Neural crest cell (in vitro differentiated cells): ENCODE data around the gene HOXA11. TPM values are rescaled to one million over a fixed set of nuclear protein-coding genes. Genes with fewer than 3 reads are reported as not detected.

Source experiments
- DNase-seq: peaks from one replicate; pipeline ENCODE4 v3.0.0; 2021; ENCODE audit warnings: low read depth, mixed read lengths, low spot score
- H3K27ac Mint-ChIP-seq: one replicate; pipeline ENCODE4 v1.8.0; 2021; ENCODE audit warnings: mild to moderate bottlenecking, mixed read lengths; ENCODE audit not compliant: unreplicated experiment
- H3K27me3 Mint-ChIP-seq: 2 replicates; pipeline ENCODE4 v1.8.0; 2021; ENCODE audit warnings: low read depth, mild to moderate bottlenecking, mixed read lengths
- H3K36me3 Mint-ChIP-seq: 2 replicates; pipeline ENCODE4 v1.8.0; 2021; ENCODE audit warnings: low read depth, mild to moderate bottlenecking, mixed read lengths
- H3K4me1 Mint-ChIP-seq: 2 replicates; pipeline ENCODE4 v1.8.0; 2021; ENCODE audit warnings: mixed read lengths
- H3K4me3 Mint-ChIP-seq: one replicate; pipeline ENCODE4 v1.8.0; 2021; ENCODE audit warnings: mild to moderate bottlenecking, mixed read lengths
- H3K9me3 Mint-ChIP-seq: 2 replicates; pipeline ENCODE4 v1.8.0; 2021; ENCODE audit warnings: mixed read lengths
- total RNA-seq: library from RNA; stranded (reverse); gene quantifications from 2 replicates; pipeline ENCODE4 v1.2.1, GENCODE V29; 2021
- TF ChIP-seq, protein P1 (sequence below): fragments of 200-600 bp; sonication (generic); conservative IDR thresholded peaks from 2 replicates; pipeline ENCODE4 v1.5.0; 2021; ENCODE audit warnings: antibody characterized with exemption, mild to moderate bottlenecking

HOXA11 gene
- total RNA-seq, 1 donor from 2014 or later: not detected

- peak overlapping the region; percentile 72 for H3K4me3 Mint-ChIP-seq
- DNase-seq: no peak
- peaks cover 95% of the 10 kb centered on the region for H3K27me3 Mint-ChIP-seq
- H3K9me3 Mint-ChIP-seq: no peaks in the 10 kb centered on the region
- peaks cover 2% of the 10 kb centered on the region for H3K36me3 Mint-ChIP-seq
- H3K4me1 Mint-ChIP-seq: peaks cover 7% of the 10 kb centered on the region
- TF ChIP-seq, protein P1, sequence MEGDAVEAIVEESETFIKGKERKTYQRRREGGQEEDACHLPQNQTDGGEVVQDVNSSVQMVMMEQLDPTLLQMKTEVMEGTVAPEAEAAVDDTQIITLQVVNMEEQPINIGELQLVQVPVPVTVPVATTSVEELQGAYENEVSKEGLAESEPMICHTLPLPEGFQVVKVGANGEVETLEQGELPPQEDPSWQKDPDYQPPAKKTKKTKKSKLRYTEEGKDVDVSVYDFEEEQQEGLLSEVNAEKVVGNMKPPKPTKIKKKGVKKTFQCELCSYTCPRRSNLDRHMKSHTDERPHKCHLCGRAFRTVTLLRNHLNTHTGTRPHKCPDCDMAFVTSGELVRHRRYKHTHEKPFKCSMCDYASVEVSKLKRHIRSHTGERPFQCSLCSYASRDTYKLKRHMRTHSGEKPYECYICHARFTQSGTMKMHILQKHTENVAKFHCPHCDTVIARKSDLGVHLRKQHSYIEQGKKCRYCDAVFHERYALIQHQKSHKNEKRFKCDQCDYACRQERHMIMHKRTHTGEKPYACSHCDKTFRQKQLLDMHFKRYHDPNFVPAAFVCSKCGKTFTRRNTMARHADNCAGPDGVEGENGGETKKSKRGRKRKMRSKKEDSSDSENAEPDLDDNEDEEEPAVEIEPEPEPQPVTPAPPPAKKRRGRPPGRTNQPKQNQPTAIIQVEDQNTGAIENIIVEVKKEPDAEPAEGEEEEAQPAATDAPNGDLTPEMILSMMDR: no peak
- no peak overlapping the region for H3K27ac Mint-ChIP-seq
Measured at GRCh38 chr7:27200761-27201579, 15.9 kb upstream of the HOXA11 start.

GRCh38 chr7:27199849-27200760 is 15.1 kb upstream of the HOXA11 start, which contains the start of gene HOXA13:
Gene HOXA13, minus strand, starts transcription at chr7:27200091. Its CDS starts 14 bp downstream, at chr7:27200077.
- TF ChIP-seq, protein P1: no peak
- peaks cover 7% of the 10 kb centered on the region for H3K4me1 Mint-ChIP-seq
- no peaks in the 10 kb centered on the region for H3K36me3 Mint-ChIP-seq
- H3K27ac Mint-ChIP-seq: no peak within 1 kb of the TSS
- H3K9me3 Mint-ChIP-seq: no peaks in the 10 kb centered on the region
- H3K4me3 Mint-ChIP-seq: peak within 1 kb of the TSS; percentile 76
- peaks cover 95% of the 10 kb centered on the region for H3K27me3 Mint-ChIP-seq
- DNase-seq: no peak

DNA sequence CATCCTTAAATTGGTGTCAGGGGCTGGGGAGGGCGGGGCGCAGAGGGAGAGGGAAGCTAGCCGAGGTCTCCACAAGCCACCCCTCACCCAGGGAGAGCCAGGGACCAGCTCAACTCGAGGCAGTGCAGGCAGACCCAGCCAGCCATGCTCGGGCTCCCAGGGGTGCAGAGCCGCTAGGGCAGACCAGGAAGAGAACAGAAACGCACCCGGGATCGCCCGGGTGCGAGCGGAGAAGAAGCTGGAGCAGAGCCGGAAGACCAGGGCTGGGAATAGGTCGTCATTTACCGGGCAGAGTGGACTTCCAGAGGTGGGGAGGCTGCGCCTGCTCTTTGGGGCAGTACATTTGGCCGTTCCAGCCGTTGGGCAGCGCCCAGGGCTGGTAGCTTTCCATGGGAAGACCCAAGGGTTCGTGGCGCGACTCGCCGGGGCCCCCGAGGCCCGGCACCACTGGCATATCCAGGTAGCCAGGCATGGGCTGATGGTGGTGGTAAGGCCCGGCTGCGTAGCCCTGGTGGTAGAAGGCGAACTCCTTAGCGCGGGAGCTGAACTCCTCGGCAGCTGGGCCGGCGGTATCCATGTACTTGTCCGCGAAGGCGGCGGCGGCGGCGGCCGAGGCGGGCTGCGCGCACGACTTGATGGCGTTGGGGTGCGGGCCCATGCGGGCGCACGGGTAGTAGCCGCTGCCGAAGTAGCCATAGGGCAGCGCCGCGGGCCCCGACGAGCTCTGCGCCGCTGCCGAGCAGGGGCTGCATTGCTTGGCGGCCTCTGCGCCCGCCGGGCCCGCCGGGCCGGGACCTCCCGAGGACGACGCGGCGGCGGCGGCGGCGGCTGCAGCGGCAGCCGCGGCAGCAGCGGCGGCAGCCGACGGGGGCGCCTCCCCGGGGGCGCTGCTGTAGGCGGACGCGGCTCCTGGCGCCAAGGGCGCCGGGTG is 14.1 kb upstream of the HOXA11 start:
- TF ChIP-seq, protein P1: no peak
- Mint-ChIP-seq H3K27me3 (peaks cover 95% of the 10 kb centered on the region), H3K4me3 (no peak overlapping the region), H3K36me3 (no peaks in the 10 kb centered on the region), H3K27ac (no peak overlapping the region), H3K4me1 (peaks cover 7% of the 10 kb centered on the region), H3K9me3 (no peaks in the 10 kb centered on the region)
- no peak for DNase-seq

DNA sequence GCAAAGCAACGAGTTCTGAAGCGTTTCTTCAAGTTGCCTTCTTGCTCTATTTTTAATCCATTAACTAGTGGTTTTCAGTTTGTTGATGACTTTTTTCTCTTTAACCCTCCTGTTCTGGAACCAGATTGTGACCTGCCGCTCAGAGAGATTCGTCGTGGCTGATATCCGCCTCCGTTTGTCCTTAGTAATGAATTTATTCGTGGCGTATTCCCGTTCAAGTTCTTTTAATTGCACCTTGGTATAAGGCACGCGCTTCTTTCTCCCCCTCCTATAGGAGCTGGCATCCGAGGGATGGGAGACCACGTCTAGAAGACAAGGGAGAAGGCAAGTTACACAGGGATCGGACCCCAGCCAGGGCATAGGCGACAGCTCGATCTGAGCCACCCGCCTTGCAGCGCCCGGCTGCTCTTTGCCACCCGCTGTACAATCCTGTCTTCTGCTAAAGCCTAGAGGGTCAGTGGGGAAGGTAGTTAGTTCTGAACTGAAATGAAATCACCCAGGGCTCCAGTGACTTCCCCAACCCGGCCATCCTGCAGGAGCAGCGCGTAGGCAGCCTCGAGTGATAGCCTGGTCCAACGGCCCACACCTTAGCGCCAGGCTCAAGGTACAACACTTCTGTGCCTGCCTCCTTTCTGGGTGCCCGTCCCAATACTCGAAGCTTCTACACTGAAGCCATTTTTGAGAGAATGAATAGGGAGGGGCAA is 13.3 kb upstream of the HOXA11 start:
- no peaks in the 10 kb centered on the region for H3K36me3 Mint-ChIP-seq
- peaks cover 95% of the 10 kb centered on the region for H3K27me3 Mint-ChIP-seq
- H3K9me3 Mint-ChIP-seq: no peaks in the 10 kb centered on the region
- peak overlapping the region; percentile 6 for H3K4me3 Mint-ChIP-seq
- TF ChIP-seq, protein P1: no peak
- H3K4me1 Mint-ChIP-seq: peaks cover 7% of the 10 kb centered on the region
- DNase-seq: no peak
- H3K27ac Mint-ChIP-seq: no peak overlapping the region
